Measurements from ENCODE around the gene TUBG1. TPM values are rescaled to one million over a fixed set of nuclear protein-coding genes. Genes with fewer than 3 reads are reported as not detected.
"Not testable (repeated sequence)": the region's sequence is repeated elsewhere in the genome, so short reads cannot be mapped to it uniquely, and the experiment has no call there.

TUBG1 gene
- total RNA-seq, 1 experiment from 2014 or later: 54.3 TPM

DNA sequence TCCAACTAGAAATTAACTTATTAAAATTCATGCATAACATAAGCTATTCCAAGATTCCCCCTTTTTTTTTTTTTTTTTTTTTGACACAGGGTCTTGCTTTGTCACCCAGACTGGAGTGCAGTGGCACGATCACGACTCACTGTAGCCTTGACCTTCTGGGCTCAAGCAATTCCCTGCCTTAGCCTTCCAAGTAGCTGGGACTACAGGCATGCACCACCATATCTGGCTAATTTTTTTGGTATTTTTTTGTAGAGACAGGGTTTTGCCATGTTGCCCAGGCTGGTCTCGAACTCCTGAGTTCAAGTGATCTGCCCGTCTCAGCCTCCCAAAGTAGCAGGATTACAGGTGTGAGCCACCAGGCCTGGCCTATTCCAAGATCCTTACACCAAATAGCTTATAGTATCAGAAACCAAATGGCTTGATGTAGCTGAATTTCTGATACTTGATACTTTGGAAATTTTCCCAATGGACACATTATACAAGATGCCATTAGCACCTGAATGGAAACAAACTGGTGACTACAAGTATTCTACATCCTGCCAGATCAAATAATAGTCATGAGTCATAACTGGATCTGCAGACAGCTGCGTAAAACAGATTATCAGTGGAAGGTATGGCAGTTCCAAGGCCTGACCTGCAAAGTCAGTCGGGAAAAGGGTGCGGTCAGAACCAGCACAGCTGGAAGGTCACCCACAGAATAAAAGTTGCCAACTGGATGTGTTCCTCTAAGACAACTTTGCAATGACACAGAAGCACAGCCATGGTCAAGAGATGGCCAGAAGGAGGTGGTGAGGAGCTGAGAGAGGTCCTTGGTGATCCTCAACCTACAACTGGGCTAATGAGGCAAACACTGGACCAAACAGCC lies 14.5 kb downstream of the TUBG1 start:
- DNase-seq (ENCODE audit: low read depth): peak; percentile 33

GRCh38 chr17:42627032-42627764 lies 17.7 kb downstream of the TUBG1 start:
- not testable (repeated sequence) for DNase-seq (ENCODE audit: low read depth)

DNA sequence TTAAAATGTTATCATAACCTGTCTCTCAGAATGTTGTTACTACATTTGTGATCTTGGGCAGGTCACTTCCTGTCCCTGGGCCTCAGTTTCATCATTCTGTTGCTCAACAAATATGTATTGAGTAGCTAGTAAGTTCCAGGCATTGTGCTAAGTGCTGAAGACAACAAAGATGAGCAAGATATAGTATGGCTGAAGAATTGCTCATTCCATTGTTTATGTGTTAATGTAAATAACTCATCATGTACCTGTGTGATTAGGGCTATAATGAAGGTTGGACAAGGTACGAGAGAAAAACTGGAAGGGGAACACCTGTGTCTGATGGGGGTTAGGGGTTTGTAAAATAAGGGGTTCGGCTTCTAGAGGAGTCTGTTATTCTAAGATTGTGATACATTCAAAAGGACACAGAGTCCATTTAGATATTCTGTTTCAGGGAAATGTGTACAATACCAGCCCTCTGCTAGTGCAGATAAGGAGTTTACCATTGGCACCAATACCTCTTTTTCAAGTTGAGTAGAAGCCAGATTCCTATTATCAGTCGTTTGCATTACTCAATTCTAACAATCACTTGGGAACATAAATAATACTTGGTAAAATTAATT lies 20.0 kb downstream of the TUBG1 start:
- DNase-seq (ENCODE audit: low read depth): no peak

DNA sequence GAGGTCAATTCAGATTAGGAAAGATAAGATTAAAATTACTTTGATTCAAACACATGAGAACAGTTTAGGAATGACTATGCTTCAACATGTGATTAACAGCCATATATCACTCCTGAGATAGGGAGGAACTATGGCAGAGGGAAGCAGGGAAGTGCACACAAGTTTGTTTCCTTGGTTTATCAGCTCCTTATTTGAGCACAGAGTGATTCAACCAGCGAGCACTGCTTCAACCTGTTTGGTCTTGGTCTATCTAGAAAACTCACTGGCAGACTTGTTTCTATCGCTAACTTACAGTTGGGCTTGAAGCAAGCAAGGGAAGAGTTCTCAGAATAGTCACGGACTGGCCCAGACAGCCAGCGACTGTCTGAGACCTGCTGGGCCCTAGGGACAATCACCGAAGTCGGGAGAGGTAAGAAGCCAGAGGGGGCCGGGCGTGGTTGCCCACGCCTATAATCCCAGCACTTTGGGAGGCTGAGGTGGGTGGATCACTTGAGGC lies 23.5 kb downstream of the TUBG1 start:
- DNase-seq (ENCODE audit: low read depth): no peak

- DNase-seq (ENCODE audit: low read depth): no peak
Measured at GRCh38 chr17:42639525-42640113, 30.1 kb downstream of the TUBG1 start.

DNA sequence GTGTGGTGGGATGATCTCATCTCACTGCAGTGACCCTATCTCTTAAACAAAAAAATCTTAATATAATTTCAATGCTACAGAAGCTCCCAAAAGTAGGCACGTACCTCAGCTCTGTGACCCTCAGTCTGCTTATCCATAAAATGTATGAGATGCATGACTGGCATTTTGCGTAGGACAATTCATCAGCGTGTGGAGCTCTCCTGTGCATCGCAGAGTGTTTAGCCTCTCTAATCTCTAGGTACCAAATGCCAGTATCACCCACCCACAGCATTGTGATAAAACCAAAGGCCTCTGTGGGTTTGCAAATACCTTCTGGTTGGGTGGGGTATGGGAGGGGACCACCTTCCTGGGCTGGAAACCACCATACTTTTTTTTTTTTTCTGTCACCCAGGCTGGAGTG lies 30.6 kb downstream of the TUBG1 start:
- no peak for DNase-seq (ENCODE audit: low read depth)

GRCh38 chr17:42642336-42642735 lies 32.9 kb downstream of the TUBG1 start:
- no peak for DNase-seq (ENCODE audit: low read depth)

- DNase-seq (ENCODE audit: low read depth): no peak
Measured at GRCh38 chr17:42647778-42648177, 38.3 kb downstream of the TUBG1 start.

GRCh38 chr17:42651392-42651791 lies 41.9 kb downstream of the TUBG1 start:
- no peak for DNase-seq (ENCODE audit: low read depth)

GRCh38 chr17:42653179-42654124 lies 44.0 kb downstream of the TUBG1 start:
- no peak for DNase-seq (ENCODE audit: low read depth)

GRCh38 chr17:42655528-42655927 lies 46.0 kb downstream of the TUBG1 start:
- DNase-seq (ENCODE audit: low read depth): peak; percentile 57

DNA sequence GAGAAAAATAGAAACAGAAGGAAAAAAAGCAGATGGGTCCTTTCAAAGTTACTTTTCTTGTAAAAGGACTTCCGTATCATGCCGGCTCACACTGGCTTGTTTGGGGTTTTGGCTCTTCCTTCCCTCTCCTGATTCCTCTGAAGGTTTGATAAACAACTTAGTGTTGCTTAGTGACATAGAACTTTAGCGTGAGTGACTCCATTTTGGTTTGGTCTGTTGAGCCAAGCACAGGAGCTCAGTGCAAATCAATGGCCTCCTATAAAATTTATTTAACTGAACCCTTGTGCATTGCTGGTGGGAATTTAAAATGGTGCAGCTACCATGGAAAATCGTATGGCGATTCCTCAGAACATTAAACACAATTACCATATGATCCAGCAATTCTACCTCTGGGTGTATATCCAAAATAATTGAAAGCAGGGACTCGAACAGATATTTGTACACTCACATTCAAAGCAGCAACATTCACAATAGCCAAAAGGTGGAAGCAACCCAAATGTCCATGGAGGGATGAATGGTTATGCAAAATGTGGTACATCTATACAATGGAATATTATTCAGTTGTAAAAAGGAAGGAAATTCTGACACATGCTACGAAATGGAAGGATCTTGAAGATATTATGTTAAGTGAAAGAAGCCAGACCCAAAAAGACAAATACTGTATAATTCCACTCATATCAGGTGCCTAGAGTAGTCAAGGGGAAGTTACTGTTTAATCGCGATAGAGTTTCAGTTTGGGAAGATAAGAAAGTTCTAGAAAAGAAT lies 48.5 kb downstream of the TUBG1 start:
- DNase-seq (ENCODE audit: low read depth): no peak

GRCh38 chr17:42659079-42659931 lies 49.8 kb downstream of the TUBG1 start, which contains the start of gene TUBG2:
TUBG2 (plus strand) TSS chr17:42659284; CDS start chr17:42659504, 220 bp downstream.
- peak; percentile 90 for DNase-seq (ENCODE audit: low read depth)

GRCh38 chr17:42659932-42660274 lies 50.4 kb downstream of the TUBG1 start:
- not testable (repeated sequence) for DNase-seq (ENCODE audit: low read depth)

GRCh38 chr17:42660692-42661345 lies 51.3 kb downstream of the TUBG1 start:
- DNase-seq (ENCODE audit: low read depth): peak; percentile 75

Data from Daoy (cell line).